Fibroblast of skin of right biceps (primary cell): Measurements from ENCODE around the gene ACTL8.
"Not testable (repeated sequence)": the region's sequence is repeated elsewhere in the genome, so short reads cannot be mapped to it uniquely, and the experiment has no call there.

ENCODE experiments used
- DNase-seq: peaks from one replicate; pipeline ENCODE4 v3.0.0-alpha.2; 2013

The ACTL8 gene

GRCh38 chr1:17735793-17736192, 19.3 kb upstream of the ACTL8 start:
- DNase-seq, result no peak

- no peak for DNase-seq
Observed at GRCh38 chr1:17736625-17737024, 18.5 kb upstream of the ACTL8 start.

- DNase-seq, result no peak
Observed at GRCh38 chr1:17739050-17739449, 16.1 kb upstream of the ACTL8 start.

GRCh38 chr1:17741052-17741451, 14.1 kb upstream of the ACTL8 start:
- DNase-seq, result no peak

- peak; percentile 49 for DNase-seq
Observed at GRCh38 chr1:17742583-17742982, 12.6 kb upstream of the ACTL8 start.

- DNase-seq, result no peak
Observed at GRCh38 chr1:17743008-17743647, 12.0 kb upstream of the ACTL8 start.

GRCh38 chr1:17743925-17744324, 11.2 kb upstream of the ACTL8 start:
- DNase-seq, result no peak

- DNase-seq, result no peak
Observed at GRCh38 chr1:17744666-17745478, 10.3 kb upstream of the ACTL8 start.

GRCh38 chr1:17745479-17745955, 9.6 kb upstream of the ACTL8 start:
- no peak for DNase-seq

- not testable (repeated sequence) for DNase-seq
Observed at GRCh38 chr1:17746281-17746680, 8.9 kb upstream of the ACTL8 start.

GRCh38 chr1:17746920-17747319, 8.2 kb upstream of the ACTL8 start:
- DNase-seq, result no peak

- no peak for DNase-seq
Observed at GRCh38 chr1:17750333-17750732, 4.8 kb upstream of the ACTL8 start.

GRCh38 chr1:17752356-17752755, 2.8 kb upstream of the ACTL8 start:
- DNase-seq, result no peak

GRCh38 chr1:17757426-17757825, 2.3 kb downstream of the ACTL8 start:
- no peak for DNase-seq

- peak; percentile 19 for DNase-seq
Observed at GRCh38 chr1:17759114-17759513, 4.0 kb downstream of the ACTL8 start.

GRCh38 chr1:17762313-17762712, 7.2 kb downstream of the ACTL8 start:
- DNase-seq, result no peak

GRCh38 chr1:17763417-17763816, 8.3 kb downstream of the ACTL8 start:
- DNase-seq, result no peak

- DNase-seq, result no peak
Observed at GRCh38 chr1:17763995-17764394, 8.9 kb downstream of the ACTL8 start.

GRCh38 chr1:17764591-17764990, 9.5 kb downstream of the ACTL8 start:
- no peak for DNase-seq

- DNase-seq, result peak; percentile 96
Observed at GRCh38 chr1:17765444-17766411, 10.6 kb downstream of the ACTL8 start.

GRCh38 chr1:17768651-17769241, 13.6 kb downstream of the ACTL8 start:
- peak; percentile 89 for DNase-seq

GRCh38 chr1:17770983-17771382, 15.8 kb downstream of the ACTL8 start:
- no peak for DNase-seq
